CD4-positive, alpha-beta memory T cell (primary cell): ENCODE results near the gene FBXW5. TPM values are rescaled to one million over a fixed set of nuclear protein-coding genes. Genes with fewer than 3 reads are reported as not detected.

ENCODE experiments used
- CTCF ChIA-PET: fragments of 350-600 bp; sonication (Branson Sonifier 250); formaldehyde crosslinking; loops from one replicate; lab custom pipeline; 2021; ENCODE audit warnings: inconsistent platforms; ENCODE audit not compliant: partially characterized antibody; lab: Charles Lee
- POLR2A ChIA-PET: fragments of 350-600 bp; sonication (Branson Sonifier 250); formaldehyde crosslinking; loops from one replicate; lab custom pipeline; 2021; ENCODE audit not compliant: partially characterized antibody; lab: Charles Lee
- DNase-seq, 5 donors: peaks; one replicate each; pipeline versions ENCODE4 v3.0.0 to v3.0.0-alpha.2; 2020 to 2022; ENCODE audit warnings: mixed read lengths in 1 of 5
- H3K27ac ChIP-seq: one replicate; pipeline ENCODE4 v1.7.0; 2013; ENCODE audit warnings: low read depth, low read length
- H3K27me3 ChIP-seq: 2 replicates; pipeline ENCODE4 v1.7.0; 2013; ENCODE audit warnings: mild to moderate bottlenecking, low read length, moderate library complexity; ENCODE audit not compliant: insufficient read depth
- H3K36me3 ChIP-seq: 2 replicates; pipeline ENCODE4 v1.7.0; 2013; ENCODE audit warnings: mild to moderate bottlenecking, low read length, moderate library complexity; ENCODE audit not compliant: insufficient read depth
- H3K4me1 ChIP-seq: 2 replicates; pipeline ENCODE4 v1.7.0; 2013; ENCODE audit warnings: mild to moderate bottlenecking, low read length, moderate library complexity; ENCODE audit not compliant: insufficient read depth
- H3K4me3 ChIP-seq, 2 donors: one replicate each; pipeline ENCODE4 v1.7.0; 2013; ENCODE audit warnings: low read length in 2 of 2, mild to moderate bottlenecking in 1 of 2
- H3K9me3 ChIP-seq, 2 donors: one replicate each; pipeline ENCODE4 v1.7.0; 2013; ENCODE audit warnings: low read length in 2 of 2, control low read depth in 1 of 2; ENCODE audit not compliant: control insufficient read depth in 1 of 2
- H3K27ac Mint-ChIP-seq, 7 donors: one replicate each; pipeline ENCODE4 v1.8.0; 2020 to 2021; ENCODE audit warnings: mixed read lengths in 7 of 7, mild to moderate bottlenecking in 6 of 7, inconsistent platforms in 3 of 7, moderate library complexity in 3 of 7
- H3K27me3 Mint-ChIP-seq, 2 donors: one replicate each; pipeline ENCODE4 v1.8.0; 2020 to 2021; ENCODE audit warnings: mixed read lengths in 2 of 2
- H3K36me3 Mint-ChIP-seq, 2 donors: one replicate each; pipeline ENCODE4 v1.8.0; 2020 to 2021; ENCODE audit warnings: mixed read lengths in 2 of 2, inconsistent platforms in 1 of 2, mild to moderate bottlenecking in 1 of 2
- H3K4me1 Mint-ChIP-seq, 4 donors: one replicate each; pipeline ENCODE4 v1.8.0; 2020 to 2021; ENCODE audit warnings: mixed read lengths in 4 of 4, mild to moderate bottlenecking in 1 of 4
- H3K4me3 Mint-ChIP-seq, 8 donors: one replicate each; pipeline ENCODE4 v1.8.0; 2020 to 2021; ENCODE audit warnings: mixed read lengths in 8 of 8, mild to moderate bottlenecking in 7 of 8, moderate library complexity in 6 of 8, inconsistent platforms in 3 of 8
- H3K9me3 Mint-ChIP-seq, 8 donors: one replicate each; pipeline ENCODE4 v1.8.0; 2020 to 2021; ENCODE audit warnings: mixed read lengths in 8 of 8, mild to moderate bottlenecking in 5 of 8, inconsistent platforms in 3 of 8, moderate library complexity in 1 of 8
- intact Hi-C: fragments of 100-400 bp; cut with micrococcal nuclease; formaldehyde crosslinking; loops from one replicate; pipeline ENCODE4 v1.15.1; 2023
- polyA plus RNA-seq, 2 donors: library from polyadenylated mRNA; unstranded; fragments of 300-500 nt; fragmentation: Illumina TruSeq; gene quantifications; one replicate each; pipeline ENCODE4 v1.2.3, GENCODE V29; 2021
- total RNA-seq, 2 experiments: library from RNA; stranded (reverse); gene quantifications; one replicate each; pipeline ENCODE4 v1.2.3, GENCODE V29; 2021

FBXW5 gene
- total and polyA plus RNA-seq, 4 experiments from 2014 or later = 98.6 to 160 (median 122) TPM

- no peak for DNase-seq
- Histone ChIP-seq H3K9me3 (no peaks in the 10 kb centered on the region), H3K27me3 (no peaks in the 10 kb centered on the region), H3K27ac (no peak overlapping the region), H3K4me3 (no peak overlapping the region), H3K4me1 (peaks cover 75% of the 10 kb centered on the region), H3K36me3 (no peaks in the 10 kb centered on the region)
- Mint-ChIP-seq H3K9me3 (no peaks in the 10 kb centered on the region), H3K27me3 (no peaks in the 10 kb centered on the region), H3K27ac (peak overlapping the region in 4 of 7 donors; percentile 53 to 91 (median 68)), H3K36me3 (no peaks in the 10 kb centered on the region), H3K4me3 (peak overlapping the region in 2 of 8 donors; percentile 21 to 54), H3K4me1 (peaks cover 25 to 70% (median 34%) of the 10 kb centered on the region in 4 donors)
- intact Hi-C loops = no loop called here
- ChIA-PET CTCF (interaction anchor here (1.5 kb wide), 1 partner anchor 14 kb away, joined by 5 read pairs; no protein-coding TSS in a partner anchor), POLR2A (interaction anchor here (1.3 to 9.2 kb wide), 4 partner anchors 9 to 34 kb away, joined by 4 to 75 read pairs (median 10); partner anchors contain the start of genes C8G, CLIC3 and FBXW5)
These were observed 17.6 kb upstream of the FBXW5 start for GRCh38 chr9:136962163-136962562.

GRCh38 chr9:136961279-136962065 is 16.9 kb upstream of the FBXW5 start:
- Mint-ChIP-seq H3K9me3 (peaks cover 0 to 3% (median 0%) of the 10 kb centered on the region in 8 donors), H3K27ac (peak overlapping the region in 1 of 7 donors; percentile 53), H3K4me3 (peak overlapping the region in 2 of 8 donors; percentile 7 to 43), H3K36me3 (peaks cover 0 to 4% of the 10 kb centered on the region in 2 donors), H3K27me3 (no peaks in the 10 kb centered on the region), H3K4me1 (peaks cover 28 to 69% (median 35%) of the 10 kb centered on the region in 4 donors)
- Histone ChIP-seq H3K27ac (no peak overlapping the region), H3K4me1 (peaks cover 74% of the 10 kb centered on the region), H3K4me3 (no peak overlapping the region), H3K36me3 (no peaks in the 10 kb centered on the region), H3K9me3 (no peaks in the 10 kb centered on the region), H3K27me3 (no peaks in the 10 kb centered on the region)
- CTCF ChIA-PET = interaction anchor here (1.5 kb wide), 1 partner anchor 13 kb away, joined by 5 read pairs; no protein-coding TSS in a partner anchor
- intact Hi-C loops = no loop called here
- DNase-seq = no peak
- POLR2A ChIA-PET = interaction anchor here (1.3 to 9.2 kb wide), 6 partner anchors 10 to 35 kb away, joined by 4 to 75 read pairs (median 11); partner anchors contain the start of genes C8G, CLIC3, FBXW5 and LCN12

GRCh38 chr9:136960938-136961275 is 16.4 kb upstream of the FBXW5 start:
- no peaks in the 10 kb centered on the region for H3K36me3 ChIP-seq
- Mint-ChIP-seq H3K27ac (peak overlapping the region in 1 of 7 donors; percentile 42), H3K36me3 (peaks cover 0 to 9% of the 10 kb centered on the region in 2 donors), H3K4me1 (peaks cover 23 to 66% (median 29%) of the 10 kb centered on the region in 4 donors), H3K4me3 (peak overlapping the region in 2 of 8 donors; percentile 21 to 43), H3K9me3 (peaks cover 0 to 6% (median 0%) of the 10 kb centered on the region in 8 donors), H3K27me3 (no peaks in the 10 kb centered on the region)
- intact Hi-C loops = no loop called here
- ChIA-PET CTCF (interaction anchor here (1.1 to 1.5 kb wide), 2 partner anchors 10 to 13 kb away, joined by 3 to 5 read pairs; no protein-coding TSS in a partner anchor), POLR2A (interaction anchor here (1.5 to 9.2 kb wide), 6 partner anchors 8 to 35 kb away, joined by 7 to 75 read pairs (median 16); partner anchors contain the start of genes C8G, CLIC3, FBXW5 and LCN12)
- H3K27me3 ChIP-seq = no peaks in the 10 kb centered on the region
- no peak for DNase-seq
- H3K4me1 ChIP-seq = peaks cover 69% of the 10 kb centered on the region
- no peaks in the 10 kb centered on the region for H3K9me3 ChIP-seq
- H3K27ac ChIP-seq = no peak overlapping the region
- no peak overlapping the region for H3K4me3 ChIP-seq

DNA sequence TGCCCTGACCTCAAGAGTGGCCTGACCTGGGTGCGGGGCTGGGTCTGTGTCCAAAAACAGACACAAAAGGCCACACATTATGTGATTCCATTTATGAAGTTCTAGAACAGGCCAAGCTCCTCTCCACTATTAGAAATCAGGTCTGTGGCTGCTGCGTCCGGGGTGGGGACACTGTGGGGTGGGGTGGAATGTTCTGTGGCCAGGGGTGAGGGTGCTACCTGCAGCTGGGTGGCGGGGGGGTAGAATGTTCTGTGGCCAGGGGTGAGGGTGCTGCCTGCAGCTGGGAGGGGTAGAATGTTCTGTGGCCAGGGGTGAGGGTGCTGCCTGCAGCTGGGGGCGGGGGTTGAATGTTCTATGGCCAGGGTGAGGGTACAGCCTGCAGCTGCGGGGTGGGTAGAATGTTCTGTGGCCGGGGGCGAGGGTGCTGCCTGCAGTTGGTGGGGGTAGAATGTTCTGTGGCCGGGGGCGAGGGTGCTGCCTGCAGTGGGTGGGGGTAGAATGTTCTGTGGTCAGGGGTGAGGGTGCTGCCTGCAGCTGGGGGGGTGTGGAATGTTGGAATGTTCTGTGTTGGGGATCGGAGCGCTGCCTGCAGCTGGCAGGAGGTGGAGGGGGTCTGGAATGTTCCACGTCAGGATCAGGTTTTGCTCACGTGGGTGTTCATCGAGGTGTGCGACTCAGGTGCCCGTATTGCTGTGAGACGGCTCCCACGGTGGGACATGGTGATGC is 15.8 kb upstream of the FBXW5 start:
- Mint-ChIP-seq H3K27ac (peak overlapping the region; percentile 13 to 96 (median 94)), H3K9me3 (peaks cover 0 to 6% (median 0%) of the 10 kb centered on the region in 8 donors), H3K4me1 (peaks cover 19 to 61% (median 25%) of the 10 kb centered on the region in 4 donors), H3K36me3 (peaks cover 0 to 9% of the 10 kb centered on the region in 2 donors), H3K4me3 (peak overlapping the region; percentile 56 to 81 (median 78)), H3K27me3 (no peaks in the 10 kb centered on the region)
- POLR2A ChIA-PET = interaction anchor here (0.6 to 9.2 kb wide), 14 partner anchors 9 to 160 kb away, joined by 3 to 75 read pairs (median 6); partner anchors contain the start of genes C8G, CLIC3, FBXW5 and LCN12
- no peaks in the 10 kb centered on the region for H3K9me3 ChIP-seq
- H3K36me3 ChIP-seq = no peaks in the 10 kb centered on the region
- peaks cover 63% of the 10 kb centered on the region for H3K4me1 ChIP-seq
- no peaks in the 10 kb centered on the region for H3K27me3 ChIP-seq
- H3K4me3 ChIP-seq = no peak overlapping the region
- intact Hi-C loops = no loop called here
- DNase-seq = peak in 4 of 5 donors; percentile 36 to 45 (median 41)
- CTCF ChIA-PET = interaction anchor here (0.7 to 2.5 kb wide), 4 partner anchors 9 to 69 kb away, joined by 3 to 9 read pairs (median 6); partner anchors contain the start of gene ABCA2
- peak overlapping the region; percentile 24 for H3K27ac ChIP-seq

GRCh38 chr9:136958898-136959850 is 14.6 kb upstream of the FBXW5 start:
- ChIA-PET POLR2A (interaction anchor here (0.6 to 9.2 kb wide), 15 partner anchors 8 to 159 kb away, joined by 3 to 75 read pairs (median 6); partner anchors contain the start of genes C8G, CLIC3, FBXW5 and LCN12), CTCF (interaction anchor here (1.6 to 2.5 kb wide), 2 partner anchors 16 to 70 kb away, joined by 8 to 9 read pairs; partner anchors contain the start of gene ABCA2)
- H3K36me3 ChIP-seq = no peaks in the 10 kb centered on the region
- intact Hi-C loops = no loop called here
- no peaks in the 10 kb centered on the region for H3K27me3 Mint-ChIP-seq
- peak overlapping the region in 4 of 7 donors; percentile 29 to 76 (median 49) for H3K27ac Mint-ChIP-seq
- H3K27me3 ChIP-seq = no peaks in the 10 kb centered on the region
- no peaks in the 10 kb centered on the region for H3K9me3 ChIP-seq
- peaks cover 0 to 9% of the 10 kb centered on the region in 2 donors for H3K36me3 Mint-ChIP-seq
- H3K27ac ChIP-seq = peak overlapping the region; percentile 24
- peaks cover 14 to 49% (median 18%) of the 10 kb centered on the region in 4 donors for H3K4me1 Mint-ChIP-seq
- H3K4me1 ChIP-seq = peaks cover 52% of the 10 kb centered on the region
- peaks cover 0 to 6% (median 0%) of the 10 kb centered on the region in 8 donors for H3K9me3 Mint-ChIP-seq
- no peak overlapping the region for H3K4me3 ChIP-seq
- no peak for DNase-seq
- H3K4me3 Mint-ChIP-seq = peak overlapping the region in 2 of 8 donors; percentile 24 to 78

GRCh38 chr9:136958473-136958872 is 13.9 kb upstream of the FBXW5 start:
- intact Hi-C loops = no loop called here
- Histone ChIP-seq H3K27me3 (no peaks in the 10 kb centered on the region), H3K9me3 (no peaks in the 10 kb centered on the region), H3K36me3 (no peaks in the 10 kb centered on the region), H3K4me3 (no peak overlapping the region), H3K27ac (no peak overlapping the region), H3K4me1 (peaks cover 45% of the 10 kb centered on the region)
- Mint-ChIP-seq H3K27me3 (no peaks in the 10 kb centered on the region), H3K4me1 (peaks cover 14 to 48% (median 18%) of the 10 kb centered on the region in 4 donors), H3K36me3 (peaks cover 0 to 9% of the 10 kb centered on the region in 2 donors), H3K4me3 (no peak overlapping the region), H3K9me3 (peaks cover 0 to 6% (median 0%) of the 10 kb centered on the region in 8 donors), H3K27ac (peak overlapping the region in 1 of 7 donors; percentile 76)
- DNase-seq = no peak
- POLR2A ChIA-PET = interaction anchor here (1.2 to 9.2 kb wide), 5 partner anchors 13 to 38 kb away, joined by 4 to 75 read pairs (median 17); partner anchors contain the start of genes C8G, CLIC3, FBXW5 and PAXX
- CTCF ChIA-PET = interaction anchor here (2.5 kb wide), 1 partner anchor 71 kb away, joined by 9 read pairs; the partner anchor contains the start of gene ABCA2
